Activated CD4-positive, alpha-beta T cell treated with anti-CD3 and anti-CD28 coated beads, Interleukin-2, amount 10 ng/mL, durations not matched to agents 24 days and 14 days (primary cell): ENCODE data around the gene GABRR1. TPM values are rescaled to one million over a fixed set of nuclear protein-coding genes. Genes with fewer than 3 reads are reported as not detected.

ENCODE experiments used
- DNase-seq: peaks from one replicate; pipeline ENCODE4 v3.0.0; 2022
- H3K27ac Mint-ChIP-seq: one replicate; pipeline ENCODE4 v1.8.0; 2022; ENCODE audit warnings: mild to moderate bottlenecking, mixed read lengths
- H3K27me3 Mint-ChIP-seq: one replicate; pipeline ENCODE4 v1.8.0; 2022; ENCODE audit warnings: mixed read lengths
- H3K36me3 Mint-ChIP-seq: one replicate; pipeline ENCODE4 v1.8.0; 2022; ENCODE audit warnings: low read depth, mild to moderate bottlenecking, mixed read lengths
- H3K4me1 Mint-ChIP-seq: one replicate; pipeline ENCODE4 v1.8.0; 2021; ENCODE audit warnings: mixed read lengths
- H3K4me3 Mint-ChIP-seq: one replicate; pipeline ENCODE4 v1.8.0; 2022; ENCODE audit warnings: mild to moderate bottlenecking, moderate library complexity, mixed read lengths
- H3K9me3 Mint-ChIP-seq: one replicate; pipeline ENCODE4 v1.8.0; 2021; ENCODE audit warnings: mixed read lengths
- intact Hi-C: fragments of 100-400 bp; cut with micrococcal nuclease; formaldehyde crosslinking; loops from one replicate; pipeline ENCODE4 v1.15.1; 2023
- total RNA-seq: library from RNA; stranded (reverse); gene quantifications from 2 replicates; pipeline ENCODE4 v1.2.3, GENCODE V29; 2022

Gene GABRR1
- not detected in 2 replicates for total RNA-seq

DNA sequence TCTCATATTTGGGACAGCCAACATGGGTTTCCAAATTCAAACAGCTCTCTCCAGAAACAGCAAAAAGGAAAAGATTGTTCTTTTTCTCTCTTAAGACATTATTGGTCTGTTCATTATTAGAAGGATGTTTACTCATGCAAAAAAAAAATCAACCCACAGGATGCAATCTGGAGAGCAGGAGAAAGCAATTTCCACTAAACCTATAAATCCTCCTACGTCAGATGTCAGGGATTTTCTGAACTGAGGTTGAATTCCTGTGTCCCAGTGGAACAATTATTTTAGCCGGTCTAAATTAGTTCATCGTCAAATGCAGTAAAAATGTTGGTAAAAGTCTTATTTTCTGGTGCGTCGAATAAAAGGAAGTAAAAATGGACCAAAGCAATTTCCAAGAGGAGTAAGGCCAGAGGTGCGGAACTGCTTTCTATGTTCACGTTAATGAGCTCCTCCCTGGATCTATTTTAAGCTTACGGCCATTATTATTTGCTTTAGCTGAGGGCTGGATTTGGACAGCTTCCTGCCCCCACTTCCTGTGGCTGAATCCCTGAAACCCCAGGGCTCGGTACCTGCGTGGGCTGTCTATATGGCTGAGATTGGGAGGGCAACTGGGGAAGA, at the start of gene GABRR1:
GABRR1 (minus strand) TSS at position 60 of the 612 bp plus-strand sequence; CDS start at position 24, 36 bp downstream.
- intact Hi-C loops = no loop called here
- H3K36me3 Mint-ChIP-seq = no peaks in the 10 kb centered on the region
- DNase-seq = no peak
- no peak within 1 kb of the TSS for H3K4me3 Mint-ChIP-seq
- peaks cover 24% of the 10 kb centered on the region for H3K27me3 Mint-ChIP-seq
- no peaks in the 10 kb centered on the region for H3K4me1 Mint-ChIP-seq
- H3K27ac Mint-ChIP-seq = no peak within 1 kb of the TSS
- no peaks in the 10 kb centered on the region for H3K9me3 Mint-ChIP-seq

DNA sequence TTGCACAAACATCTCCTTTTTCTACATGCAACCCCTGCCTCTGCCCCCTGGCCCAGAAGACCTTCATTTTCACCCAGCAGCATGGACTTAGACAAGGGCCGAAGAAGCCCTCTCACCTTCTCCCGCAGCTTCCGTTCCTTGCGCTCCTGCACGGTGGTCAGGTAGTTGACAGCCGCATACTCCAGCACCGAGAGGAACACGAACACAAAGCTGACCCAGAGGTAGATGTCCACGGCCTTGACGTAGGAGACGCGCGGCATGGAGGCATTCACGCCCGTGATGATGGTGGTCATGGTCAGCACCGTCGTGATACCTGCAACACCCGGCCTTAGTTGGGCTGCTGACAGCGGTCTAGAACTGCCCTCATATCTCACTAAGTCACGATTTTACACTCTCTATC, 47.1 kb upstream of the GABRR1 start:
- Mint-ChIP-seq H3K36me3 (no peaks in the 10 kb centered on the region), H3K4me3 (no peak overlapping the region), H3K27ac (no peak overlapping the region), H3K27me3 (peaks cover 2% of the 10 kb centered on the region), H3K4me1 (no peaks in the 10 kb centered on the region), H3K9me3 (no peaks in the 10 kb centered on the region)
- intact Hi-C loops = no loop called here
- DNase-seq = no peak

DNA sequence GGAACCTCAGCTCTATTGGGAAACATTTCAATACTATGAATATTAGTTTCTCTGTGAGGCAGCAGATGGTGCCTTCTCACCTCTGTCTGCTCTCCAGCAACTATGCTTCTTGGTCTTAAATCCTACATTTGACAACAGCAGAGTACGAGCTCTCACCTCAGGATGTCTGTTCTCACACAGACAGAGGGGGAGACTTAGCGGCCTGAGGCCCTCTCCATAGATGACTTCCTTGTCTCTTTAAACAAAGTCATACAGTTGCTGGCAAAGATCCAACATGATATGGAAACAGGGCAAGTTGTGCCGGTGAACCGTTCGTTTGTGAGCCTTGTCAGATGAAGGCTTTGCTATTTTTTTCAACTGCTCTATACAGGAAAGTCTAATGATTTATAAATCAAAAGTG, 43.7 kb upstream of the GABRR1 start:
- peaks cover 2% of the 10 kb centered on the region for H3K4me1 Mint-ChIP-seq

DNA sequence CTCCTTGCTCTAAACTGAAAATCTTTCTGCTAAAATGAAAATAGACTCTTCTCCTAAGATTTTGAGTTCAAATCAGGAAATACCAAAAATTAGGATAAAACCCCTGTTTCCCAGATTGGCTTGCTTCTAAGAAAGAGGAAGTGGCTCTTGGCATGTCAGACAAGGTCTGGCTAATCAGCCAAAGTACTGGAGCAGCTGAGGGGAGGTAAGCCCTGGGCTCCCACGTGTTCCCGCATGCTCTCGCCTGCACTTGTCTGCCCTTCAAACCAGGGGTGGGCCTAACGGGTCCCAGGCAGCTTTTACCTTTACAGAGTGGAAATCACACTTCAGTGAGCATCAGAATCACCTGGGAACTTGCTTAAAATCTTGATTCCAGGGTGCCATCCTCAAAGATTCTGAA, 43.2 kb upstream of the GABRR1 start:
- Mint-ChIP-seq H3K36me3 (no peaks in the 10 kb centered on the region), H3K4me3 (no peak overlapping the region), H3K4me1 (peaks cover 2% of the 10 kb centered on the region), H3K27me3 (no peaks in the 10 kb centered on the region), H3K27ac (no peak overlapping the region), H3K9me3 (no peaks in the 10 kb centered on the region)
- intact Hi-C loops = no loop called here
- no peak for DNase-seq

More for the DNA sequence above, 43.7 kb upstream of the GABRR1 start:
- DNase-seq = no peak
- intact Hi-C loops = no loop called here
- peaks cover 2% of the 10 kb centered on the region for H3K27me3 Mint-ChIP-seq
- no peaks in the 10 kb centered on the region for H3K9me3 Mint-ChIP-seq
- no peak overlapping the region for H3K27ac Mint-ChIP-seq
- H3K4me3 Mint-ChIP-seq = no peak overlapping the region
- H3K36me3 Mint-ChIP-seq = no peaks in the 10 kb centered on the region

DNA sequence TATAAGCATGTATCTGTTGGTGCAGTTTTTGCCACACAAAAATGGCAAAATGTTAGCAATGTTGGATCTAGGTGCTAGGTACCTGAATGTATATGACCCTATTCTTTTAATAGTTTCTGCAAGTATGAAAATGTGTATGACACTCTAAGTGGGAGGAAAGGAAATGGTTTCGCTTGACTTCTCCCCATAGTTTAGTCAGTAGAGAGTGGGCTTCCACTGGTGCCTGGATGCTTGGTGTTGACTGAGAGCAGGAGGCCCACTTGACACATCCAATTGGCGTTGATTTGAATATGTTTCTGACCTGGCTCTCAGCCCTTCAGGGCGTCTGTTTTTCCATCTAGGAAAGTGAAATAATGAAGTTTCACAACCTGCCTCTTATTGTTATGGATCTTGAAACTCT, 41.8 kb upstream of the GABRR1 start:
- Mint-ChIP-seq H3K4me3 (no peak overlapping the region), H3K27ac (no peak overlapping the region), H3K4me1 (peaks cover 2% of the 10 kb centered on the region), H3K9me3 (no peaks in the 10 kb centered on the region), H3K27me3 (peaks cover 3% of the 10 kb centered on the region), H3K36me3 (no peaks in the 10 kb centered on the region)
- DNase-seq = no peak
- intact Hi-C loops = no loop called here

DNA sequence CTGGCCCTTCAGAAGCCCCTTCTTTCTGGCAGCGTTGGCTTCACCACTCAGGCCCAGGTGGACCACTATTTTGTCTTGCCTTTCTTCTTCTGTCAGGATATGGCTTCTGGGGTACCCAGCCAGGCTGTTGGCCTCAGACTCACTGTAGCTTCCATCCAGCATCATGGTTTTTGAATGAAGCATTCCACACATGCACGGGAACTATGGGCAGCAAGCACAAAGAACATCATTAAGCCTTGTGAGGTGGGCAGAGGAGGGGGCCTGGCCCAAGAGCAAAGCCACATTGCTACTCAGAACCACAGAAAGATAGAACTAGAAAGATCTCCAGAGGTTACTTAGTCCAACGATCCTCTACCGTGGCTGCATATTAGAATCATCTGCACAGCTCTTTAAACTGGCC, 40.6 kb upstream of the GABRR1 start:
- Mint-ChIP-seq H3K36me3 (no peaks in the 10 kb centered on the region), H3K9me3 (no peaks in the 10 kb centered on the region), H3K4me1 (peaks cover 2% of the 10 kb centered on the region), H3K4me3 (no peak overlapping the region), H3K27me3 (peaks cover 7% of the 10 kb centered on the region), H3K27ac (no peak overlapping the region)
- no peak for DNase-seq
- intact Hi-C loops = no loop called here

DNA sequence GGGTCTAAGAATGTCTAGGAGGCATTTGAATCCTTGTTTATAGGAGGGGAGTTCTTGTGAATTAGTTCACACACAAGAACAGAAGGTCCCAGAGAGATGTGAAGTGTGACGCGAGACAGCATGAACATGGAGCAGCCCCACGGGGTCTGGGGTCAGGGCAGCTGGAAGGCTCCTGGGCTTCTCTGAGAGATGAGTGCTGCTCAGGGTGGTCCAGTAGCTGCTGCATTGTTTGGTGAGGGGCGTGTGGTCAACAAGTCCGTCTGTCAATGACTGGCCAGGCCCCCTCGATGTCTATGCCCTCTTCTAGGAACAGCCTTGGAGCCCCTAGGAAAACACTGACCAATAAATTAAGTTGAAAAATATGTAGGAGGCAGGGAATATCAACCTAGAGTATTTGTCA, 40.2 kb upstream of the GABRR1 start:
- no peak for DNase-seq
- no peaks in the 10 kb centered on the region for H3K9me3 Mint-ChIP-seq

DNA sequence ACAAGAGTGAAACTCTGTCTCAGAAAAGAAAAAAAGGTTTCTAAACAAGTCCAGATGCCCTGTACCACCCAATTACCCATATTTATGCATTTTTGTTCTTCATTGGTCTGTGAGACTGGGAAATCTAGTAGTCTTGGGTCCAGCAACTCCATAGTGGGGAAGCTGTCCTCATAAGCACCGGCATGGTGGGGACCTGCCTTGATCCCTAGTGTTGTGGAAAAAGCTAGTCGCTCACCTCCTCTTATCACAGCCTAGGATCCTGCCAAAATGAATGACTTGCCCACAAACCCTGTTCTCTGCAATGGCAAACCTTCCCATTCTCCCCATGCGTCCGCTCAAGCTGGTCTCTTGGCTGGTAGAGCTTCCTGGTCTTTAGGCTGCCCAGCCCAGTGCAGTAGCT, 38.3 kb upstream of the GABRR1 start:
- intact Hi-C loops = no loop called here
- H3K36me3 Mint-ChIP-seq = no peaks in the 10 kb centered on the region
- H3K4me1 Mint-ChIP-seq = peaks cover 2% of the 10 kb centered on the region
- H3K27ac Mint-ChIP-seq = no peak overlapping the region
- no peaks in the 10 kb centered on the region for H3K9me3 Mint-ChIP-seq
- no peak overlapping the region for H3K4me3 Mint-ChIP-seq
- no peak for DNase-seq
- H3K27me3 Mint-ChIP-seq = peaks cover 9% of the 10 kb centered on the region

More for the DNA sequence above, 40.2 kb upstream of the GABRR1 start:
- H3K4me1 Mint-ChIP-seq = peaks cover 2% of the 10 kb centered on the region
- H3K27me3 Mint-ChIP-seq = peaks cover 8% of the 10 kb centered on the region
- no peak overlapping the region for H3K27ac Mint-ChIP-seq
- H3K4me3 Mint-ChIP-seq = no peak overlapping the region
- intact Hi-C loops = no loop called here
- no peaks in the 10 kb centered on the region for H3K36me3 Mint-ChIP-seq

DNA sequence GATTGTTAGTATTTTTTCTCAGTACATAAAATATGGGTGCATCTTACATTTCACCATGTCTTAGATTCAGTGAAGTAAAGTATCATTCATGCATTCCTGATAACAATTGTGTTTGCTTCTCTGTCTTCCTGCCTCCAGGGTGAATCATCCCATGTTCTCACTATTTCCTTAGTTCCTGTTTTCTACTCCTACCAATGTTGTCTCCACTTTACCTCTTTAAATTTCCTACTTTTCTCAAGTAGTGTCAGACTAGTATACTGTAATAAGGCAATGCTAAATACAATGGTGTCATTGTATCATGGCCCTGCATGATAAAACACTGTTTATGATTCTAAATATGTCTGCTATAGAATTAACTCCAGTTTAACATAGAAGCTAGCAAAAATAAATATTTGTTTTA, 37.4 kb upstream of the GABRR1 start:
- H3K9me3 Mint-ChIP-seq = no peaks in the 10 kb centered on the region
- no peak for DNase-seq
- peaks cover 2% of the 10 kb centered on the region for H3K4me1 Mint-ChIP-seq
- H3K36me3 Mint-ChIP-seq = no peaks in the 10 kb centered on the region
- H3K4me3 Mint-ChIP-seq = no peak overlapping the region
- no peak overlapping the region for H3K27ac Mint-ChIP-seq
- intact Hi-C loops = no loop called here
- peaks cover 9% of the 10 kb centered on the region for H3K27me3 Mint-ChIP-seq

DNA sequence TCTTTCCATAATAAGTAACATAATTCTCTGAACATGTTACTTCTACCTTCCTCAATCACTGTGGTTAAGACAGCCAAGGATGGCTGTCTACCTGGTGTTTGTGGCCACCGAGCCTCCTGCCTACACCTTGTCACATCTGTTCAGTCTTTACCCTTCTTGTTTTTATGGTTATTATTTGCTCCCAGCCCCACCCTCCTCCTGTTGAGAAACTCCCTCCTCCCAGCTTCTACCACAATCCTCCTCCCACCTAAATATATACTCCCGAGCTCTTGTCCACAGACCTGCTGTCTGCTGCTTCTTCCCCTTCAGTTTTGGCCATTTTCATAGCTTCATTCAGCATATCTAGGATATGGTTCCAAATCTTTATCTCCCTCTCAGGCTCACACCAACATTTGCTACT, 35.7 kb upstream of the GABRR1 start:
- Mint-ChIP-seq H3K4me3 (no peak overlapping the region), H3K4me1 (no peaks in the 10 kb centered on the region), H3K36me3 (no peaks in the 10 kb centered on the region), H3K27me3 (peaks cover 11% of the 10 kb centered on the region), H3K27ac (no peak overlapping the region), H3K9me3 (no peaks in the 10 kb centered on the region)
- intact Hi-C loops = no loop called here
- DNase-seq = no peak

DNA sequence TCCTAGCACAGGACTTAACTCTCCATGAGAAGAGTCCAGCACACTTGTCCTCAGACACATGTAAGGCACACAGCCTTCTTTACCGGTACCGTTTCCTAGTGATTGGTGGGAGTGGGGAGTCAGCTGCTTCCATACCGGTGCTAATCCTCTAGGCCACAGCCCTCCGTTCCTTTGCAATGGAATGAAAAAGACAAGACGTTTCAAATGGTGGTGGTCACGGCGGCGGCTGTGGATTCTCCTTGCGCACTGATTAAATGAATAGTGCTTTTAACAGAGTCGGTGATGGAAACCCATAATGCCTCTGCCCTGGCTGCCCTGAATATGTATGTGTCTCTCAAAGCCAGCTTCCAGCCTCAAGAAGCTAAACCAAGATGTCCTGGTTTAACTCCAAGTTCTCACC, 34.8 kb upstream of the GABRR1 start:
- no peaks in the 10 kb centered on the region for H3K9me3 Mint-ChIP-seq
- H3K36me3 Mint-ChIP-seq = no peaks in the 10 kb centered on the region
- H3K27me3 Mint-ChIP-seq = peaks cover 15% of the 10 kb centered on the region
- no peak overlapping the region for H3K4me3 Mint-ChIP-seq
- no peaks in the 10 kb centered on the region for H3K4me1 Mint-ChIP-seq
- no peak for DNase-seq
- intact Hi-C loops = no loop called here
- no peak overlapping the region for H3K27ac Mint-ChIP-seq

DNA sequence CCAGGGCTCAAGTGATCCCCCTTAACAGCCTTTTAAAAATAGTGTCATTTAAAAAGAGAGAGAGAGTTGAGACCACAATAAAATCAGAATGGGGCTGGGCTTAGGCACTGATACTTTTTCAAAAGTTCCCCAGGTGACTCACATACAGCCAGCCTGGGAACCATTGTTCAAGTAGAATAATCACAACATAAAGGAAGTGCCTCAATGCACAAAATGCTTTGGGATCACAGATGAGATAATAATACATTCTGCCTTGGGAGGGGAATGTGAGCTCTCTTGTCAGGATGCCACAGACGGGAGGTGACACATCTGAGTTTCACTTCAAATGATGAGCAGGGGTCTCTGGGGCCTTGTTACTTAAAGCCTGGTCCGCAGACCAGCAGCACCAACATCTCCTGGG, 34.0 kb upstream of the GABRR1 start:
- Mint-ChIP-seq H3K27me3 (peaks cover 17% of the 10 kb centered on the region), H3K4me1 (no peaks in the 10 kb centered on the region), H3K4me3 (no peak overlapping the region), H3K9me3 (no peaks in the 10 kb centered on the region), H3K27ac (no peak overlapping the region), H3K36me3 (no peaks in the 10 kb centered on the region)
- no peak for DNase-seq
- intact Hi-C loops = no loop called here

DNA sequence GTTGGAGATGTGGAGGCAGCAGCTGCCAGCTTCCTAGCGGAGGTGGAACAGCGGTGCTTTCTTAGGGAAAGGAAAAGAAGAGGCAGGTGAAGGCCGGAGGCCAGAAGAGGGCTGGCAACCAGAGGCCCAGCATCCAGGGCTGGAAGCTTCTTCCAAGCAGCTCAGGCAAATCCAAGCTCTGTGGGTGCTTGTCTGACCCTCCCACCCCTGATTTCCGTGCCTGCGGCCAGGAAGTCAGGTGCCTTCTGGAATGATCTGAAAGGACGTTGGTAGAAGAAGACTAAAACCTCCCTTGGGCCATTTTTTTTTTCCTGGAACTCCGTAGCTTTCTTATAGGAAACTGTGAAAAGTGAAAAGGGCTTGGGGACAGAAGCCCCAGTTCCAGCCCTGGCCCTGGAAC, 33.1 kb upstream of the GABRR1 start:
- Mint-ChIP-seq H3K27me3 (peaks cover 18% of the 10 kb centered on the region), H3K27ac (no peak overlapping the region), H3K4me3 (no peak overlapping the region), H3K4me1 (no peaks in the 10 kb centered on the region), H3K36me3 (no peaks in the 10 kb centered on the region), H3K9me3 (no peaks in the 10 kb centered on the region)
- DNase-seq = no peak
- intact Hi-C loops = no loop called here

DNA sequence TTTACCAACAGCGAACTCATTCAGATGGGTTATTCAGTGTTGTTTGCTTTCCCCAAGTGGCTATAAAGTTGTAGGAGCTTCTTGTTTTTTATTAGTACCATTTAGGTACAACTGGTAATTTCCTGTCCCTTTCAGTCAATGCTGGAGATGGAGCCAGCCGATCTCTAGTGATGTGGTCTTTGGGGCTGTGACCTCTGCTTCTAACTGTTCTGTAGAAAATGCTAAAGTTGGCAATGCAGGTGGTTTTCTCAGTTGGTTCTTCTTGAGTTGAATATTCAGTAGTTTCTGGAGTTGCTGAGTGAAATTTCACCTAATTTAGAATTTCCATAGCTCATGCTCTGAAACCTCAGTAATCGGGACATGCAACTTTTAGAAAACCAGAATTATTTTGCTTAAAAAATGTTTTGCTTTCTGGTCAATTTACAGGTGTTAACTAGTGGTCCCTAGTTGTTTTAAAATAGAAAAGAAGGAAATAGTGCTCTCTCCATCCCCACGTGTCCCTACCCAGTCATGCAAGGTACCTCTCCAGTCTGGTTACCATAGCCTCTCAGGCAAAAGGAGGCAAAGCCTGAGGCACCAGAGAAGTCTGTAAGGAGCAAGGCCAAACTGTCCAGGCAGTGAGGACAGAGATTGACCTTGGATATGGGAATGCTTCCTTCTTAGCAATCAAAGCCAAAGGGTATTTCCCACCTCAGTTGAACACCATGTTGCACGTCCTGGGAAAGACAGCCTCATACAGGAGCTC, 27.3 kb upstream of the GABRR1 start:
- intact Hi-C loops = loop anchor here (5.0 kb wide), 1 partner anchor 122 kb away; no protein-coding TSS in a partner anchor

DNA sequence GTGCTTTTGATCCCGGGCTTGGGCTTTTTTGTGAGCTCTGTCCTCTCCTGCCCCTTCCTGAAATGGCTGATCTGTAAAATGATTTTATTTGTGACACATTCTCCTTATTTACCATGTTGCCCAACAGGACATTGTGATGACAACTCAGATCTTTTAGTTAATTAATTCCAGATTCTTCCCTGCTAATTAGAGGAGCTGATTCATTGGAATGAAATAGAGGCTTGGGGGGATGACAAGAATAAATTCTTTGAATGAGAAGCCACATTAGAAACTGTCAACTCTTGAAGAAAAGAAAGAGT, 26.1 kb upstream of the GABRR1 start:
- no peak overlapping the region for H3K27ac Mint-ChIP-seq
- no peaks in the 10 kb centered on the region for H3K36me3 Mint-ChIP-seq
- no peak overlapping the region for H3K4me3 Mint-ChIP-seq
- intact Hi-C loops = loop anchor here (2.0 to 5.0 kb wide), 2 partner anchors 121 to 260 kb away; no protein-coding TSS in a partner anchor
- peaks cover 9% of the 10 kb centered on the region for H3K4me1 Mint-ChIP-seq
- no peak for DNase-seq
- H3K9me3 Mint-ChIP-seq = no peaks in the 10 kb centered on the region
- H3K27me3 Mint-ChIP-seq = peaks cover 17% of the 10 kb centered on the region

More for the DNA sequence above, 27.3 kb upstream of the GABRR1 start:
- no peak for DNase-seq
- Mint-ChIP-seq H3K27ac (no peak overlapping the region), H3K4me3 (no peak overlapping the region), H3K36me3 (no peaks in the 10 kb centered on the region), H3K9me3 (no peaks in the 10 kb centered on the region), H3K4me1 (peaks cover 6% of the 10 kb centered on the region), H3K27me3 (peaks cover 19% of the 10 kb centered on the region)
